Neural cell (in vitro differentiated cells): Measurements from ENCODE around the gene AGBL5. TPM values are rescaled to one million over a fixed set of nuclear protein-coding genes. Genes with fewer than 3 reads are reported as not detected.

Experiments
- H2AFZ ChIP-seq: fragments of 200-600, 300-800 bp; sonication (generic), shearing (Covaris generic); 2 replicates; pipeline ENCODE4 v1.6.0; 2014; ENCODE audit warnings: low read depth, mild to moderate bottlenecking, antibody characterized with exemption, low read length, moderate library complexity
- H3F3A ChIP-seq: fragments of 200-600 bp; shearing (Covaris generic); 2 replicates; pipeline ENCODE4 v1.6.1; 2016; ENCODE audit warnings: mild to moderate bottlenecking, moderate library complexity, mixed read lengths, antibody characterized with exemption, low read length; ENCODE audit not compliant: insufficient read depth, poor library complexity, severe bottlenecking
- H3K27ac ChIP-seq: fragments of 200-600, 300-800 bp; sonication (generic), shearing (Covaris generic); 2 replicates; pipeline ENCODE4 v1.5.1; 2014; ENCODE audit warnings: mild to moderate bottlenecking, low read length, moderate library complexity
- H3K27me3 ChIP-seq: fragments of 300-800, 200-600 bp; sonication (generic), shearing (Covaris generic); 2 replicates; pipeline ENCODE4 v1.6.0; 2014; ENCODE audit warnings: mild to moderate bottlenecking, low read depth, low read length, moderate library complexity; ENCODE audit not compliant: insufficient read depth
- H3K36me3 ChIP-seq: fragments of 300-800, 200-600 bp; sonication (generic), shearing (Covaris generic); 2 replicates; pipeline ENCODE4 v1.5.1; 2014; ENCODE audit warnings: mild to moderate bottlenecking, antibody characterized with exemption, low read length, moderate library complexity; ENCODE audit not compliant: insufficient read depth
- H3K4me2 ChIP-seq: fragments of 300-800, 200-600 bp; sonication (generic), shearing (Covaris generic); 2 replicates; pipeline ENCODE4 v1.6.0; 2014; ENCODE audit warnings: mild to moderate bottlenecking, low read length
- H3K4me3 ChIP-seq: fragments of 300-800, 200-600 bp; sonication (generic), shearing (Covaris generic); 2 replicates; pipeline ENCODE4 v1.5.1; 2014; ENCODE audit warnings: mild to moderate bottlenecking, low read length, moderate library complexity
- H3K79me2 ChIP-seq: fragments of 200-600 bp; shearing (Covaris generic); replicated peaks from 2 replicates; pipeline ENCODE4 v1.6.0; 2014; ENCODE audit warnings: mild to moderate bottlenecking, low read length, moderate library complexity; ENCODE audit not compliant: insufficient read depth
- H3K9ac ChIP-seq: fragments of 300-800, 200-600 bp; sonication (generic), shearing (Covaris generic); 2 replicates; pipeline ENCODE4 v1.6.1; 2016; ENCODE audit warnings: mild to moderate bottlenecking, low read length, mixed read lengths
- H3K9me2 ChIP-seq: fragments of 200-600 bp; shearing (Covaris generic); 2 replicates; pipeline ENCODE4 v1.6.1; 2016; ENCODE audit warnings: mild to moderate bottlenecking, low read length, mixed read lengths; ENCODE audit not compliant: insufficient read depth
- H3K9me3 ChIP-seq: fragments of 200-600, 300-800 bp; sonication (generic), shearing (Covaris generic); 2 replicates; pipeline ENCODE4 v1.6.1; 2016; ENCODE audit warnings: mild to moderate bottlenecking, mixed run types, low read length, moderate library complexity, mixed read lengths
- H4K20me1 ChIP-seq: fragments of 200-600 bp; shearing (Covaris generic); 2 replicates; pipeline ENCODE4 v1.6.1; 2016; ENCODE audit warnings: mild to moderate bottlenecking, mixed run types; ENCODE audit not compliant: insufficient read depth
- CTCF ChIP-seq: fragments of 450-650 bp; IDR thresholded peaks from 2 replicates; pipeline ENCODE4 v1.5.1; 2014; ENCODE audit warnings: antibody characterized with exemption, mild to moderate bottlenecking, moderate library complexity; ENCODE audit not compliant: poor library complexity, severe bottlenecking
- EP300 ChIP-seq: fragments of 450-650 bp; conservative IDR thresholded peaks from 2 replicates; pipeline ENCODE4 v1.6.1; 2014; ENCODE audit warnings: antibody characterized with exemption, mild to moderate bottlenecking, moderate library complexity; ENCODE audit not compliant: poor library complexity, severe bottlenecking
- EZH2 ChIP-seq: fragments of 200-600, 300-800 bp; shearing (Covaris generic), sonication (generic); IDR thresholded peaks from 2 replicates; pipeline ENCODE4 v1.6.1; 2014; ENCODE audit warnings: antibody characterized with exemption, low read length, borderline replicate concordance, mild to moderate bottlenecking; ENCODE audit not compliant: insufficient read depth, poor library complexity, severe bottlenecking
- MXI1 ChIP-seq: fragments of 450-650 bp; conservative IDR thresholded peaks from 2 replicates; pipeline ENCODE4 v1.6.1; 2014; ENCODE audit warnings: antibody characterized with exemption, mild to moderate bottlenecking; ENCODE audit not compliant: poor library complexity, severe bottlenecking
- POLR2AphosphoS5 ChIP-seq: IDR thresholded peaks from 2 replicates; pipeline ENCODE4 v1.6.1; 2012
- RAD21 ChIP-seq: fragments of 450-650 bp; conservative IDR thresholded peaks from 2 replicates; pipeline ENCODE4 v1.6.1; 2014; ENCODE audit warnings: antibody characterized with exemption, mild to moderate bottlenecking, moderate library complexity
- REST ChIP-seq: IDR thresholded peaks from 2 replicates; pipeline ENCODE4 v1.6.1; 2012; ENCODE audit warnings: borderline replicate concordance
- SMC3 ChIP-seq: fragments of 450-650 bp; conservative IDR thresholded peaks from 2 replicates; pipeline ENCODE4 v1.6.1; 2014; ENCODE audit warnings: antibody characterized with exemption, mild to moderate bottlenecking, moderate library complexity; ENCODE audit not compliant: poor library complexity
- TAF1 ChIP-seq: IDR thresholded peaks from 2 replicates; pipeline ENCODE4 v1.6.1; 2012; ENCODE audit warnings: low read depth
- polyA plus RNA-seq: library from polyadenylated mRNA; depleted of rRNA; stranded (reverse); fragments of >200 nt; gene quantifications from 2 replicates; pipeline ENCODE4 v1.2.3, GENCODE V29; 2014

AGBL5 gene
- polyA plus RNA-seq, 1 donor from 2014 or later, result 34.3 TPM

GRCh38 chr2:27059141-27059820, 7.8 kb downstream of the AGBL5 start:
- no peak overlapping the region for H3K4me2 ChIP-seq
- H3F3A ChIP-seq, result no peaks in the 10 kb centered on the region
- H3K9ac ChIP-seq, result no peak overlapping the region
- H2AFZ ChIP-seq, result no peak overlapping the region
- no peaks in the 10 kb centered on the region for H4K20me1 ChIP-seq
- H3K27me3 ChIP-seq, result no peaks in the 10 kb centered on the region
- no peak for TF ChIP-seq EZH2
- TF ChIP-seq REST, result no peak
- no peak for TF ChIP-seq RAD21
- no peak for TF ChIP-seq EP300
- no peak for TF ChIP-seq MXI1
- TF ChIP-seq TAF1, result no peak
- TF ChIP-seq SMC3, result no peak
- peak; percentile 7 for TF ChIP-seq POLR2AphosphoS5
- no peak overlapping the region for H3K4me3 ChIP-seq
- no peak overlapping the region for H3K27ac ChIP-seq
- no peaks in the 10 kb centered on the region for H3K9me3 ChIP-seq
- H3K9me2 ChIP-seq, result no peaks in the 10 kb centered on the region
- H3K36me3 ChIP-seq, result no peaks in the 10 kb centered on the region
- no peaks in the 10 kb centered on the region for H3K79me2 ChIP-seq

DNA sequence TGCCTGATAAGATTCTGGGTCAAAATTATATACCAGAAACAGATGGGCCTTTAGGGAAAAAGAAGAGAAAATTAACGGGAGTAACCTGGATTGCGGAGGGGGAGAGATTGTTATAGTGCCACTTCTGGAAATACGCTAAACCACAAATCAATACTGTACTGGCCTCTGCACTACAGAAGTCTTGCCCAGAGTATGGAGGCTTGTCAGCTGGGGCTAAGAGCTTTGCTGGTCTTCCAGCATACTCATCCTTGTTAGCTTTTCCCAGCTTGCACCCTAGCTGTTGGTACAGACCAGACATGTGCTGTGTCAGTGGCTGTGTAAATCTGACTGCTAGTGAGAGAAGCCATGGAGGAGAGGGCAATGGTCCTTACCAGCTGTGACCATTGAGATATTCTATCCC, 8.9 kb downstream of the AGBL5 start:
- no peak overlapping the region for H3K4me3 ChIP-seq
- no peak for TF ChIP-seq TAF1
- TF ChIP-seq POLR2AphosphoS5, result no peak

GRCh38 chr2:27065128-27065527, 13.7 kb downstream of the AGBL5 start:
- Histone ChIP-seq H3K9ac (no peak overlapping the region), H3K4me2 (no peak overlapping the region), H3K27ac (no peak overlapping the region), H2AFZ (no peak overlapping the region), H3K27me3 (no peaks in the 10 kb centered on the region), H4K20me1 (no peaks in the 10 kb centered on the region), H3K4me3 (no peak overlapping the region), H3K36me3 (no peaks in the 10 kb centered on the region), H3K79me2 (peaks cover 11% of the 10 kb centered on the region), H3K9me3 (no peaks in the 10 kb centered on the region), H3F3A (no peaks in the 10 kb centered on the region), H3K9me2 (no peaks in the 10 kb centered on the region)
- TF ChIP-seq TAF1 (no peak), POLR2AphosphoS5 (no peak), MXI1 (no peak), RAD21 (no peak), CTCF (no peak), EP300 (no peak), REST (no peak), SMC3 (no peak), EZH2 (no peak)

More for the DNA sequence above, 8.9 kb downstream of the AGBL5 start:
- Histone ChIP-seq H3K9me3 (no peaks in the 10 kb centered on the region), H3F3A (no peaks in the 10 kb centered on the region), H3K4me2 (no peak overlapping the region), H2AFZ (no peak overlapping the region), H3K27me3 (no peaks in the 10 kb centered on the region), H3K36me3 (no peaks in the 10 kb centered on the region), H3K9ac (no peak overlapping the region), H4K20me1 (no peaks in the 10 kb centered on the region), H3K9me2 (no peaks in the 10 kb centered on the region), H3K79me2 (no peaks in the 10 kb centered on the region), H3K27ac (no peak overlapping the region)
